ENCODE results near the gene ZNF346.

DNA sequence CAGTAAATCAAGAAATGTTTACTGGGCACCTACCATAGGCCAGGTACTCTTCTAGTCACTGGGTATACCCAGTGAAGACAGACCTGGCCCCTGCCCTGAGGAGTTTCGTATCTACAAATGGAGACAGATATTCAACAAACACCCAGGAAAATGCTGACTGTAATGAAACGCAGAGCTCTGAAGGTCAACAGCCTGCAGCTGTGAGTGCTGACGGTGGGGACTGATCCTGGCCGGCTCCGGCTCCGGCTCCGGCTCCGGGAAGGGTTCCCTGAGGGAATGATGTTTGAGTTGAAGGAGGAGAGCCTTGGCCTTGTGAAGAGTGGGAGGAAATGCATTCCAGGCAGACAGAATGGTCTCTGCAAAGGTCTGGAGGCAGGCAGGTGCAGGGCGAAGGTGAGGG, 87.3 kb downstream of the ZNF346 start:
- TF ChIP-seq, protein P1, sequence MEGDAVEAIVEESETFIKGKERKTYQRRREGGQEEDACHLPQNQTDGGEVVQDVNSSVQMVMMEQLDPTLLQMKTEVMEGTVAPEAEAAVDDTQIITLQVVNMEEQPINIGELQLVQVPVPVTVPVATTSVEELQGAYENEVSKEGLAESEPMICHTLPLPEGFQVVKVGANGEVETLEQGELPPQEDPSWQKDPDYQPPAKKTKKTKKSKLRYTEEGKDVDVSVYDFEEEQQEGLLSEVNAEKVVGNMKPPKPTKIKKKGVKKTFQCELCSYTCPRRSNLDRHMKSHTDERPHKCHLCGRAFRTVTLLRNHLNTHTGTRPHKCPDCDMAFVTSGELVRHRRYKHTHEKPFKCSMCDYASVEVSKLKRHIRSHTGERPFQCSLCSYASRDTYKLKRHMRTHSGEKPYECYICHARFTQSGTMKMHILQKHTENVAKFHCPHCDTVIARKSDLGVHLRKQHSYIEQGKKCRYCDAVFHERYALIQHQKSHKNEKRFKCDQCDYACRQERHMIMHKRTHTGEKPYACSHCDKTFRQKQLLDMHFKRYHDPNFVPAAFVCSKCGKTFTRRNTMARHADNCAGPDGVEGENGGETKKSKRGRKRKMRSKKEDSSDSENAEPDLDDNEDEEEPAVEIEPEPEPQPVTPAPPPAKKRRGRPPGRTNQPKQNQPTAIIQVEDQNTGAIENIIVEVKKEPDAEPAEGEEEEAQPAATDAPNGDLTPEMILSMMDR (conservative IDR thresholded peaks at IDR 0.05; ENCODE audit: low read depth, low read length) = no peak
- TF ChIP-seq EZH2 (IDR thresholded peaks at IDR 0.05; ENCODE audit: borderline replicate concordance, low read depth, low read length, poor library complexity, severe bottlenecking) = no peak

Data from A673 (cell line).